Body of pancreas (tissue), 4 donors: ENCODE data around the gene USP36. TPM values are rescaled to one million over a fixed set of nuclear protein-coding genes. Genes with fewer than 3 reads are reported as not detected.
"Not testable (repeated sequence)": the region's sequence is repeated elsewhere in the genome, so short reads cannot be mapped to it uniquely, and the experiment has no call there.

ENCODE experiments used
- ATAC-seq: fragments of 150-250 bp; one replicate; pipeline ENCODE4 v1.9.1; 2016
- DNase-seq, 4 donors: peaks; one replicate each; pipeline ENCODE4 v3.0.0-alpha.2; 2019
- H3K27ac ChIP-seq, 4 donors: fragments of 200-600 bp; sonication (generic); 1 replicate in 3 of 4; 2 replicates in 1 of 4; pipeline versions ENCODE4 v1.5.1 to v1.6.1; 2016 to 2019; ENCODE audit warnings: mild to moderate bottlenecking in 1 of 4, mixed read lengths in 1 of 4, moderate library complexity in 1 of 4
- H3K27me3 ChIP-seq, 2 donors: fragments of 200-600 bp; sonication (generic); one replicate each; pipeline ENCODE4 v1.6.0; 2016; ENCODE audit warnings: mild to moderate bottlenecking in 1 of 2
- H3K36me3 ChIP-seq, 2 donors: fragments of 200-600 bp; sonication (generic); replicated peaks in 1 of 2; 2 replicates each; pipeline ENCODE4 v1.5.1; 2016; ENCODE audit warnings: low read depth in 2 of 2; ENCODE audit not compliant: insufficient read depth in 1 of 2
- H3K4me1 ChIP-seq: fragments of 200-600 bp; sonication (generic); one replicate; pipeline ENCODE4 v1.6.0; 2016
- H3K4me3 ChIP-seq, 2 donors: fragments of 200-600 bp; sonication (generic); 1 replicate in 1 of 2; 2 replicates in 1 of 2; pipeline ENCODE4 v1.5.1; 2016 to 2019
- H3K9me3 ChIP-seq, 3 donors: fragments of 200-600 bp; sonication (generic); 1 replicate in 2 of 3; 2 replicates in 1 of 3; pipeline ENCODE4 v1.5.1; 2016
- POLR2A ChIP-seq, 3 donors: fragments of 450-650 bp; IDR thresholded peaks; one replicate each; pipeline ENCODE4 v1.6.1; 2016; ENCODE audit warnings: antibody characterized with exemption in 3 of 3, mild to moderate bottlenecking in 2 of 3
- WGBS, 2 donors: methylation state at CpG; one replicate each; pipeline ENCODE4 v1.1.5; 2017; 5-methylcytosine and 5-hydroxymethylcytosine counted together
- intact Hi-C: fragments of 100-400 bp; cut with DNase I; formaldehyde crosslinking; loops from one replicate; pipeline ENCODE4 v1.15.1; 2023
- total RNA-seq, 2 donors: library from RNA; depleted of rRNA; stranded (reverse); fragments of >200 nt; gene quantifications; one replicate each; pipeline ENCODE4 v1.1.0, GENCODE V29; 2016
- TF ChIP-seq, protein P1 (sequence below), 7 experiments: fragments of 450-650 bp in 4 of 7; fragments of 200-600 bp in 3 of 7; sonication (generic) in 3 of 7; IDR thresholded peaks; one replicate each; pipeline ENCODE4 v1.5.1; 2016 to 2019; ENCODE audit warnings: antibody characterized with exemption in 7 of 7

Gene USP36
- total RNA-seq, 2 donors from 2014 or later, result 28.5 to 55.4 TPM

- H3K4me3 ChIP-seq, result no peak overlapping the region
- WGBS, 2 donors, result 63 to 64% methylated on average over 12 to 21 of the region's 21 CpGs
- H3K27ac ChIP-seq, result peak overlapping the region; percentile 61 to 75 (median 66)
- peaks cover 47% of the 10 kb centered on the region for H3K4me1 ChIP-seq
- DNase-seq, result peak; percentile 84 to 94 (median 92)
- intact Hi-C loops, result no loop called here
- no peaks in the 10 kb centered on the region for H3K27me3 ChIP-seq
- no peaks in the 10 kb centered on the region for H3K9me3 ChIP-seq
- no peak for TF ChIP-seq POLR2A (IDR thresholded peaks at IDR 0.05)
- TF ChIP-seq, protein P1, sequence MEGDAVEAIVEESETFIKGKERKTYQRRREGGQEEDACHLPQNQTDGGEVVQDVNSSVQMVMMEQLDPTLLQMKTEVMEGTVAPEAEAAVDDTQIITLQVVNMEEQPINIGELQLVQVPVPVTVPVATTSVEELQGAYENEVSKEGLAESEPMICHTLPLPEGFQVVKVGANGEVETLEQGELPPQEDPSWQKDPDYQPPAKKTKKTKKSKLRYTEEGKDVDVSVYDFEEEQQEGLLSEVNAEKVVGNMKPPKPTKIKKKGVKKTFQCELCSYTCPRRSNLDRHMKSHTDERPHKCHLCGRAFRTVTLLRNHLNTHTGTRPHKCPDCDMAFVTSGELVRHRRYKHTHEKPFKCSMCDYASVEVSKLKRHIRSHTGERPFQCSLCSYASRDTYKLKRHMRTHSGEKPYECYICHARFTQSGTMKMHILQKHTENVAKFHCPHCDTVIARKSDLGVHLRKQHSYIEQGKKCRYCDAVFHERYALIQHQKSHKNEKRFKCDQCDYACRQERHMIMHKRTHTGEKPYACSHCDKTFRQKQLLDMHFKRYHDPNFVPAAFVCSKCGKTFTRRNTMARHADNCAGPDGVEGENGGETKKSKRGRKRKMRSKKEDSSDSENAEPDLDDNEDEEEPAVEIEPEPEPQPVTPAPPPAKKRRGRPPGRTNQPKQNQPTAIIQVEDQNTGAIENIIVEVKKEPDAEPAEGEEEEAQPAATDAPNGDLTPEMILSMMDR (IDR thresholded peaks at IDR 0.05), result no peak
- ATAC-seq, result peak; percentile 78
- peaks cover 0 to 7% of the 10 kb centered on the region in 2 donors for H3K36me3 ChIP-seq
Measured at GRCh38 chr17:78873519-78874340, 33.1 kb upstream of the USP36 start.

- no peak for TF ChIP-seq POLR2A (IDR thresholded peaks at IDR 0.05)
- TF ChIP-seq, protein P1 (IDR thresholded peaks at IDR 0.05), result no peak
- WGBS, 2 donors, result 87 to 88% methylated on average over 6 of the region's 6 CpGs
Measured at GRCh38 chr17:78872486-78872885, 31.9 kb upstream of the USP36 start.

DNA sequence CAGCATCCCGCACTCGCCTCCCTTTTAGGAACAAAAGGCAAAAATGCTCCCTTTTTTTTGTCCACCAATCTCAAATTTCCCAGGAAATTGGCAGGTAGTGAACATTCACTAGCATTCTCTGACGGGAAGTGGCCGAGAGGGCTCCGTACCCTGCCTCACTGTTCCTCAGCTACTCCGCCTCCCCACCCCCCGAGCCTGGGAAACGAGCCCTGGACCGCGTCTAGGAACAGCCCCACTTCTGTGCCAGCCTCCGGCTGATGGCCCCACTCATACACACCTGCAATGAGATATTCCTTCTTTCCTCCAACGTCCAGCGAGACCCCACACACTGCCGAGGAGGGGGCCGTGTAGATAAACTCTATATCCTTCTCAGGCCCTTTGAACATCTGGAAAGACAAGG, 30.0 kb upstream of the USP36 start:
- Histone ChIP-seq H3K36me3 (peaks cover 0 to 7% of the 10 kb centered on the region in 2 donors), H3K27me3 (no peaks in the 10 kb centered on the region), H3K27ac (no peak overlapping the region), H3K4me1 (peaks cover 28% of the 10 kb centered on the region), H3K9me3 (no peaks in the 10 kb centered on the region), H3K4me3 (no peak overlapping the region)
- WGBS, 2 donors, result 79 to 85% methylated on average over 15 of the region's 15 CpGs
- DNase-seq, result no peak
- intact Hi-C loops, result no loop called here
- ATAC-seq, result no peak
- no peak for TF ChIP-seq POLR2A (IDR thresholded peaks at IDR 0.05)
- TF ChIP-seq, protein P1 (IDR thresholded peaks at IDR 0.05), result no peak

More at GRCh38 chr17:78872486-78872885, 31.9 kb upstream of the USP36 start:
- ATAC-seq, result no peak
- H3K4me3 ChIP-seq, result no peak overlapping the region
- intact Hi-C loops, result no loop called here
- no peaks in the 10 kb centered on the region for H3K9me3 ChIP-seq
- H3K4me1 ChIP-seq, result peaks cover 41% of the 10 kb centered on the region
- no peak for DNase-seq
- no peak overlapping the region for H3K27ac ChIP-seq
- H3K27me3 ChIP-seq, result no peaks in the 10 kb centered on the region
- H3K36me3 ChIP-seq, result peaks cover 0 to 7% of the 10 kb centered on the region in 2 donors

DNA sequence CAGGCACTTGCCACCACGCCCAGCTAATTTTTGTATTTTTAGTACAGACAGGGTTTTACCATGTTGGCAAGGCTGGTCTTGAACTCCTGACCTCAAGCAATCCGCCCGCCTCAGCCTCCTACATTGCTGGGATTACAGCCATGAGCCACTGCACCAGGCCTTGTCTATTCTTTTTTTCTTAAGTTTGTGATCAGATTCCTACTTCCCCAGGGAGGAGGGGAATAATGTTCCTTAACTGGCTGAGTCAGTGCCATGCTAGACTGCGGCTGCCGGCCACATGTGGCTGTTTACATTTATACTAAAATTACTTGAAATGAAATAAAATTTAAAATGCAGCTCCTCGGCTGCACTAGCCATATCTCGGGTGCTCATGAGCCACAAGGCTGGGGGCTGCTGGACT, 27.8 kb upstream of the USP36 start:
- no peak overlapping the region for H3K27ac ChIP-seq
- DNase-seq, result no peak
- no peaks in the 10 kb centered on the region for H3K9me3 ChIP-seq
- TF ChIP-seq POLR2A (IDR thresholded peaks at IDR 0.05), result no peak
- TF ChIP-seq, protein P1 (IDR thresholded peaks at IDR 0.05), result no peak
- 80 to 85% methylated on average over 7 of the region's 7 CpGs for WGBS, 2 donors
- H3K27me3 ChIP-seq, result no peaks in the 10 kb centered on the region
- H3K36me3 ChIP-seq, result peaks cover 0 to 7% of the 10 kb centered on the region in 2 donors
- ATAC-seq, result no peak
- peaks cover 14% of the 10 kb centered on the region for H3K4me1 ChIP-seq
- H3K4me3 ChIP-seq, result no peak overlapping the region
- intact Hi-C loops, result loop anchor here (5.0 kb wide), 1 partner anchor 99 kb away; no protein-coding TSS in a partner anchor

- WGBS, 2 donors, result 77 to 90% methylated on average over 3 of the region's 3 CpGs
- H3K4me1 ChIP-seq, result peaks cover 20% of the 10 kb centered on the region
- H3K36me3 ChIP-seq, H3K4me3 ChIP-seq, DNase-seq, ATAC-seq, H3K27me3 ChIP-seq, H3K9me3 ChIP-seq: not testable (repeated sequence)
- H3K27ac ChIP-seq, result peak overlapping the region in 1 of 4 donors; percentile 32
- intact Hi-C loops, result loop anchor here (5.0 kb wide), 1 partner anchor 100 kb away; no protein-coding TSS in a partner anchor
Measured at GRCh38 chr17:78867046-78867445, 26.4 kb upstream of the USP36 start.
